Measurements from ENCODE around the gene SMG6. TPM values are rescaled to one million over a fixed set of nuclear protein-coding genes. Genes with fewer than 3 reads are reported as not detected.

The SMG6 gene
- total and polyA plus RNA-seq, 2 experiments from 2014 or later, result 23.0 to 50.8 TPM

- Histone ChIP-seq H3K36me3 (peaks cover 32% of the 10 kb centered on the region), H3K9me3 (ENCODE audit: low read depth) (no peaks in the 10 kb centered on the region), H3K27me3 (no peaks in the 10 kb centered on the region), H3K4me1 (ENCODE audit: low read depth) (no peaks in the 10 kb centered on the region), H3K4me3 (no peak overlapping the region), H3K27ac (no peak overlapping the region)
- TF ChIP-seq CTCF (IDR thresholded peaks at IDR 0.05; ENCODE audit: low read depth, low read length), result no peak
- DNase-seq (ENCODE audit: low read depth in 1 of 2, low spot score in 1 of 2), result no peak
Measured at GRCh38 chr17:2289878-2290478, 13.6 kb downstream of the SMG6 start.

GRCh38 chr17:2283302-2283701, 20.3 kb downstream of the SMG6 start:
- no peak overlapping the region for H3K27ac ChIP-seq
- H3K9me3 ChIP-seq (ENCODE audit: low read depth), result no peaks in the 10 kb centered on the region
- no peak overlapping the region for H3K4me3 ChIP-seq
- no peaks in the 10 kb centered on the region for H3K27me3 ChIP-seq
- no peak for TF ChIP-seq CTCF (IDR thresholded peaks at IDR 0.05; ENCODE audit: low read depth, low read length)
- no peak for DNase-seq (ENCODE audit: low read depth in 1 of 2, low spot score in 1 of 2)
- H3K36me3 ChIP-seq, result peaks cover 52% of the 10 kb centered on the region
- H3K4me1 ChIP-seq (ENCODE audit: low read depth), result no peaks in the 10 kb centered on the region

- peak; percentile 61 to 89 for DNase-seq (ENCODE audit: low read depth in 1 of 2, low spot score in 1 of 2)
- H3K27me3 ChIP-seq, result no peaks in the 10 kb centered on the region
- no peak overlapping the region for H3K27ac ChIP-seq
- TF ChIP-seq CTCF (IDR thresholded peaks at IDR 0.05; ENCODE audit: low read depth, low read length), result peak; percentile 52
- H3K36me3 ChIP-seq, result peaks cover 54% of the 10 kb centered on the region
- H3K4me3 ChIP-seq, result no peak overlapping the region
- H3K9me3 ChIP-seq (ENCODE audit: low read depth), result no peaks in the 10 kb centered on the region
- H3K4me1 ChIP-seq (ENCODE audit: low read depth), result no peaks in the 10 kb centered on the region
Measured at GRCh38 chr17:2282297-2282873, 21.2 kb downstream of the SMG6 start.

GRCh38 chr17:2279707-2280106, 23.9 kb downstream of the SMG6 start:
- Histone ChIP-seq H3K36me3 (peaks cover 56% of the 10 kb centered on the region), H3K9me3 (ENCODE audit: low read depth) (no peaks in the 10 kb centered on the region)

GRCh38 chr17:2277429-2278170, 26.0 kb downstream of the SMG6 start:
- H3K9me3 ChIP-seq (ENCODE audit: low read depth), result no peaks in the 10 kb centered on the region
- TF ChIP-seq CTCF (IDR thresholded peaks at IDR 0.05; ENCODE audit: low read depth, low read length), result no peak
- H3K4me1 ChIP-seq (ENCODE audit: low read depth), result no peaks in the 10 kb centered on the region
- H3K27ac ChIP-seq, result no peak overlapping the region
- H3K36me3 ChIP-seq, result peaks cover 47% of the 10 kb centered on the region
- DNase-seq (ENCODE audit: low read depth in 1 of 2, low spot score in 1 of 2), result no peak
- H3K4me3 ChIP-seq, result no peak overlapping the region
- H3K27me3 ChIP-seq, result no peaks in the 10 kb centered on the region

More at GRCh38 chr17:2279707-2280106, 23.9 kb downstream of the SMG6 start:
- Histone ChIP-seq H3K4me1 (ENCODE audit: low read depth) (no peaks in the 10 kb centered on the region), H3K27me3 (no peaks in the 10 kb centered on the region), H3K27ac (no peak overlapping the region), H3K4me3 (no peak overlapping the region)
- TF ChIP-seq CTCF (IDR thresholded peaks at IDR 0.05; ENCODE audit: low read depth, low read length), result no peak
- no peak for DNase-seq (ENCODE audit: low read depth in 1 of 2, low spot score in 1 of 2)

Data from cardiac muscle cell (in vitro differentiated cells and primary cell).